Panc1 (cell line): ENCODE data around the gene TTLL12. TPM values are rescaled to one million over a fixed set of nuclear protein-coding genes. Genes with fewer than 3 reads are reported as not detected.
A peak's percentile ranks its signal among the peaks of the same experiment; 100 is the strongest.

ENCODE experiments used
- ATAC-seq: fragments of 200-7000 bp; cut with Tn5 transposase; 2 replicates; pipeline ENCODE4 v1.9.1; 2020; ENCODE audit warnings: mild to moderate bottlenecking, moderate library complexity
- BruUV-seq: library from RNA; stranded (reverse); fragments of 400-500 nt; replicated peaks from 2 replicates; lab custom pipeline; 2021; lab: Mats Ljungman, UMichigan
- CTCF ChIA-PET: fragments of 300-600 bp; sonication (Branson Sonifier 250); formaldehyde crosslinking; loops from one replicate; lab custom pipeline; 2022; ENCODE audit warnings: antibody characterized with exemption; lab: Charles Lee
- POLR2A ChIA-PET: fragments of 300-600 bp; sonication (Branson Sonifier 250); formaldehyde crosslinking; loops from one replicate; lab custom pipeline; 2022; ENCODE audit warnings: antibody characterized with exemption; lab: Charles Lee
- DNase-seq: peaks from one replicate; pipeline ENCODE4 v3.0.0-alpha.2; 2010; ENCODE audit warnings: low read depth, low spot score
- H3K27ac ChIP-seq: 2 replicates; pipeline ENCODE4 v1.5.1; 2011; ENCODE audit warnings: mild to moderate bottlenecking, low read length, inconsistent platforms
- H3K27me3 ChIP-seq: fragments of 200-500 bp; sonication (Bioruptor generic); 2 replicates; pipeline ENCODE4 v1.6.0; 2014; ENCODE audit warnings: low read length, inconsistent platforms; ENCODE audit not compliant: control insufficient read depth, insufficient read depth
- H3K36me3 ChIP-seq: fragments of 200-500 bp; sonication (Bioruptor generic); 2 replicates; pipeline ENCODE4 v1.5.1; 2014; ENCODE audit warnings: inconsistent platforms, mild to moderate bottlenecking, low read length, moderate library complexity; ENCODE audit not compliant: control insufficient read depth, insufficient read depth
- H3K4me1 ChIP-seq: 2 replicates; pipeline ENCODE4 v1.5.1; 2011; ENCODE audit warnings: inconsistent platforms, mild to moderate bottlenecking, low read length, moderate library complexity; ENCODE audit not compliant: control insufficient read depth, insufficient read depth
- H3K4me3 ChIP-seq, 2 experiments: 2 replicates each; pipeline ENCODE4 v1.5.1; 2011 to 2012; ENCODE audit warnings: low read depth in 2 of 2, low read length in 2 of 2, mild to moderate bottlenecking in 2 of 2, inconsistent platforms in 1 of 2, moderate library complexity in 1 of 2
- H3K9me3 ChIP-seq: fragments of 200-500 bp; sonication (Bioruptor generic); 2 replicates; pipeline ENCODE4 v1.5.1; 2014; ENCODE audit warnings: low read depth, mild to moderate bottlenecking, inconsistent platforms, low read length, moderate library complexity; ENCODE audit not compliant: control insufficient read depth, insufficient read depth
- POLR2AphosphoS5 ChIP-seq: IDR thresholded peaks from 2 replicates; pipeline ENCODE4 v1.6.1; 2012; ENCODE audit warnings: mild to moderate bottlenecking, low read depth, low read length, moderate library complexity
- SIN3A ChIP-seq: IDR thresholded peaks from 2 replicates; pipeline ENCODE4 v1.6.1; 2012; ENCODE audit warnings: low read depth, mild to moderate bottlenecking, low read length, moderate library complexity, borderline replicate concordance; ENCODE audit not compliant: insufficient read depth
- TCF7L2 ChIP-seq: IDR thresholded peaks from 2 replicates; pipeline ENCODE4 v1.6.1; 2011; ENCODE audit warnings: mild to moderate bottlenecking, low read depth, low read length, inconsistent platforms
- in situ Hi-C: cut with HindIII; loops from 2 replicates; pipeline ENCODE4 v1.10.0; 2016; ENCODE audit warnings: low sequenced_read_pairs, low pct_unique_long_range_greater_than_20kb
- intact Hi-C: fragments of 100-400 bp; cut with micrococcal nuclease; formaldehyde crosslinking; loops from one replicate; pipeline ENCODE4 v1.10.0; 2022; ENCODE audit not compliant: unreplicated experiment
- total RNA-seq: library from RNA; stranded (reverse); gene quantifications from one replicate; pipeline ENCODE4 v1.2.1, GENCODE V29; 2021; ENCODE audit not compliant: unreplicated experiment
- TF ChIP-seq, protein P1 (sequence below): fragments of 450-650 bp; IDR thresholded peaks from 2 replicates; pipeline ENCODE4 v1.5.1; 2017; ENCODE audit warnings: mild to moderate bottlenecking
- TF ChIP-seq, protein P2 (sequence below), 2 experiments: IDR thresholded peaks; 2 replicates each; pipeline ENCODE4 v1.6.1; 2011 to 2012; ENCODE audit warnings: low read depth in 2 of 2, control low read depth in 1 of 2, low read length in 1 of 2, mild to moderate bottlenecking in 1 of 2, moderate library complexity in 1 of 2; ENCODE audit not compliant: insufficient read depth in 1 of 2

TTLL12 gene
- total RNA-seq, 1 experiment from 2014 or later, result 26.3 TPM

DNA sequence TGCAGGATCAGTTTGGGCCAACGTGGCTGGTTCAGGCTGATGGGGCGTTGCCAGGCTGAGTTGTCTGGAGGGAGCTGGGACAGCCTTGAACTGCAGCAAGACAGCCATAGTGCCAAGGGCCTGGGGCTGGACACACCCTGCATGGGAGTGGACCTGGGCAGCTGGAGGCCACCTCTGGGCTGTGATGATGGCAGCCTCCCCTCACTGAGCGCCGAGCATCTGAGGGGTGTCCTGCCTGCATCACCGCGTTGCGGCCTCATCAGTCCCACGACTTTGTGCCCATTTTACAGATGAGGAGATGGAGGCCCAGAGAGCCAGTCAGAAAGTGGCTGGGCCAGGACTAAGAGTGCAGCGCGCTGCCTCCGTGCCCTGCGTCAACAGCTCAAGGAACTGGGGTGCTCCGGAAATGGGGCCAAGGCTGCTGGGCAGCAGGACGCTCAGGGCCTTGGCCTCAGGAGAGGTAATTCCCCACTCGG, 36.2 kb downstream of the TTLL12 start:
- no peak overlapping the region for H3K27ac ChIP-seq

DNA sequence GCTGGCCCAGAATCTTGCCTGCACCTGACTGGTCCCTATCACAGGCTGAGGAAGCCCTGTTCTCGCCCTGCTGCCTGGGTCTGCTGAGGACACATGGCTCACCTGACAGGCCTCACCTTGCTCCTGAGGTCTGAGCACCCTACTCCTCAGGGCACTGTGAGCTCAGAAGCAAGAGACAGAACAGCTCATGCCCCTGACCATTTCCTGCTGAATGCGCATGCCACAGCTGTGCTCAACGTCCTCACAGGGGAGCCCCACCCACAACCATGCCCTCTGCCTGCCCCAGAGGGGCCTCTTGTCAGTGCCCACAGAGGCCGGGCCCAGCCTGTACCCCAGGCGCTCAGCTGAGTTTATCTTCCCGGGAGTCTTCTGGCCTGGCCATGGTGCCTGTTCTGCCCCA, 38.4 kb downstream of the TTLL12 start:
- BruUV-seq, result no TSS peak
- H3K9me3 ChIP-seq, result no peaks in the 10 kb centered on the region
- no peaks in the 10 kb centered on the region for H3K36me3 ChIP-seq
- H3K27me3 ChIP-seq, result no peaks in the 10 kb centered on the region
- peaks cover under 1% of the 10 kb centered on the region; the same call in 1 of the 2 replicates for H3K4me1 ChIP-seq
- intact Hi-C loops (no loop called here), in situ Hi-C loops (no loop called here)
- DNase-seq (no peak), ATAC-seq (no peak)
- H3K4me3 ChIP-seq, result no peak overlapping the region
- ChIA-PET CTCF (no interaction called here), POLR2A (no interaction called here)
- TF ChIP-seq, protein P1, sequence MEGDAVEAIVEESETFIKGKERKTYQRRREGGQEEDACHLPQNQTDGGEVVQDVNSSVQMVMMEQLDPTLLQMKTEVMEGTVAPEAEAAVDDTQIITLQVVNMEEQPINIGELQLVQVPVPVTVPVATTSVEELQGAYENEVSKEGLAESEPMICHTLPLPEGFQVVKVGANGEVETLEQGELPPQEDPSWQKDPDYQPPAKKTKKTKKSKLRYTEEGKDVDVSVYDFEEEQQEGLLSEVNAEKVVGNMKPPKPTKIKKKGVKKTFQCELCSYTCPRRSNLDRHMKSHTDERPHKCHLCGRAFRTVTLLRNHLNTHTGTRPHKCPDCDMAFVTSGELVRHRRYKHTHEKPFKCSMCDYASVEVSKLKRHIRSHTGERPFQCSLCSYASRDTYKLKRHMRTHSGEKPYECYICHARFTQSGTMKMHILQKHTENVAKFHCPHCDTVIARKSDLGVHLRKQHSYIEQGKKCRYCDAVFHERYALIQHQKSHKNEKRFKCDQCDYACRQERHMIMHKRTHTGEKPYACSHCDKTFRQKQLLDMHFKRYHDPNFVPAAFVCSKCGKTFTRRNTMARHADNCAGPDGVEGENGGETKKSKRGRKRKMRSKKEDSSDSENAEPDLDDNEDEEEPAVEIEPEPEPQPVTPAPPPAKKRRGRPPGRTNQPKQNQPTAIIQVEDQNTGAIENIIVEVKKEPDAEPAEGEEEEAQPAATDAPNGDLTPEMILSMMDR, result no peak
- TF ChIP-seq POLR2AphosphoS5, result no peak
- TF ChIP-seq TCF7L2, result no peak
- TF ChIP-seq, protein P2, sequence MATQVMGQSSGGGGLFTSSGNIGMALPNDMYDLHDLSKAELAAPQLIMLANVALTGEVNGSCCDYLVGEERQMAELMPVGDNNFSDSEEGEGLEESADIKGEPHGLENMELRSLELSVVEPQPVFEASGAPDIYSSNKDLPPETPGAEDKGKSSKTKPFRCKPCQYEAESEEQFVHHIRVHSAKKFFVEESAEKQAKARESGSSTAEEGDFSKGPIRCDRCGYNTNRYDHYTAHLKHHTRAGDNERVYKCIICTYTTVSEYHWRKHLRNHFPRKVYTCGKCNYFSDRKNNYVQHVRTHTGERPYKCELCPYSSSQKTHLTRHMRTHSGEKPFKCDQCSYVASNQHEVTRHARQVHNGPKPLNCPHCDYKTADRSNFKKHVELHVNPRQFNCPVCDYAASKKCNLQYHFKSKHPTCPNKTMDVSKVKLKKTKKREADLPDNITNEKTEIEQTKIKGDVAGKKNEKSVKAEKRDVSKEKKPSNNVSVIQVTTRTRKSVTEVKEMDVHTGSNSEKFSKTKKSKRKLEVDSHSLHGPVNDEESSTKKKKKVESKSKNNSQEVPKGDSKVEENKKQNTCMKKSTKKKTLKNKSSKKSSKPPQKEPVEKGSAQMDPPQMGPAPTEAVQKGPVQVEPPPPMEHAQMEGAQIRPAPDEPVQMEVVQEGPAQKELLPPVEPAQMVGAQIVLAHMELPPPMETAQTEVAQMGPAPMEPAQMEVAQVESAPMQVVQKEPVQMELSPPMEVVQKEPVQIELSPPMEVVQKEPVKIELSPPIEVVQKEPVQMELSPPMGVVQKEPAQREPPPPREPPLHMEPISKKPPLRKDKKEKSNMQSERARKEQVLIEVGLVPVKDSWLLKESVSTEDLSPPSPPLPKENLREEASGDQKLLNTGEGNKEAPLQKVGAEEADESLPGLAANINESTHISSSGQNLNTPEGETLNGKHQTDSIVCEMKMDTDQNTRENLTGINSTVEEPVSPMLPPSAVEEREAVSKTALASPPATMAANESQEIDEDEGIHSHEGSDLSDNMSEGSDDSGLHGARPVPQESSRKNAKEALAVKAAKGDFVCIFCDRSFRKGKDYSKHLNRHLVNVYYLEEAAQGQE (IDR thresholded peaks at IDR 0.05; ENCODE audit: insufficient read depth in 1 of 2, low read depth in 2 of 2, low read length in 1 of 2), result no peak
- no peak for TF ChIP-seq SIN3A
- no peak overlapping the region for H3K27ac ChIP-seq

More for the DNA sequence above, 36.2 kb downstream of the TTLL12 start:
- intact Hi-C loops, result no loop called here
- POLR2A ChIA-PET, result interaction anchor here (0.7 kb wide), 3 partner anchors 127 to 1201 kb away, joined by 5 to 9 read pairs (median 6); no protein-coding TSS in a partner anchor
- H3K9me3 ChIP-seq, result no peaks in the 10 kb centered on the region
- H3K27me3 ChIP-seq, result no peaks in the 10 kb centered on the region
- peak overlapping the region; percentile 55 to 62 for H3K4me3 ChIP-seq
- DNase-seq (no peak), ATAC-seq (no peak; the same call in 1 of the 2 replicates)
- BruUV-seq, result no TSS peak
- peaks cover 6% of the 10 kb centered on the region; the same call in 1 of the 2 replicates for H3K4me1 ChIP-seq
- TF ChIP-seq, protein P1, result no peak
- TF ChIP-seq POLR2AphosphoS5, result no peak
- TF ChIP-seq, protein P2 (IDR thresholded peaks at IDR 0.05; ENCODE audit: insufficient read depth in 1 of 2, low read depth in 2 of 2, low read length in 1 of 2), result no peak
- no peak for TF ChIP-seq TCF7L2
- no peak for TF ChIP-seq SIN3A
- H3K36me3 ChIP-seq, result no peaks in the 10 kb centered on the region
- CTCF ChIA-PET, result no interaction called here
- in situ Hi-C loops, result no loop called here
